Measurements from ENCODE around the gene TPT1. TPM values are rescaled to one million over a fixed set of nuclear protein-coding genes. Genes with fewer than 3 reads are reported as not detected.

TPT1 gene
- total RNA-seq, 1 experiment from 2014 or later: 2,237 TPM

DNA sequence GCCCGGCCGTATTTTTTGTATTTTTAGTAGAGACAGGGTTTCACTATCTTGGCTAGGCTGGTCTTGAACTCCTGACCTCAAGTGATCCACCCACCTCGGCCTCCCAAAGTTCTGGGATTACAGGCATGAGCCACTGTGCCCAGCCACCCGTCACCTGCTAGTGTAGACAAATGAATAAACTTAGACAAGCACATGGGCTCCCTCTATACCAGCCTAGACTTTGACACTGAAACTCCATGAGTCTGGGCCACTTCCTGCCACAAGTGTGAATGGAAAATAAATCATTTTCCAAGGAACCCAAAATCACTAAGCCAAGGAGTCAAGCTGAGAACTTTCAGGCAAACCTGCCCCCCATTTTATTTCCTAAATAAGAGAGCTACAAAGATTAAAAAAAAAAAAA lies 27.0 kb upstream of the TPT1 start:
- no peaks in the 10 kb centered on the region for H3K9me2 ChIP-seq (ENCODE audit: insufficient read depth)
- H3K4me1 ChIP-seq (replicated peaks; ENCODE audit: insufficient read depth): peaks cover 28% of the 10 kb centered on the region
- no peaks in the 10 kb centered on the region for H3K36me3 ChIP-seq (ENCODE audit: low read depth)
- no peaks in the 10 kb centered on the region for H4K20me1 ChIP-seq (ENCODE audit: insufficient read depth)
- no peak for DNase-seq
- POLR2A ChIA-PET (ENCODE audit: unreplicated experiment): interaction anchor here (0.6 to 1.3 kb wide), 3 partner anchors 17 to 27 kb away, joined by 4 to 15 read pairs (median 10); partner anchors contain the start of gene TPT1
- intact Hi-C loops (cut with micrococcal nuclease; ENCODE audit: unreplicated experiment): loop anchor here (5.0 kb wide), 1 partner anchor 36 kb away; no protein-coding TSS in a partner anchor
- H3K4me3 ChIP-seq: no peak overlapping the region
- TF ChIP-seq, protein P1, sequence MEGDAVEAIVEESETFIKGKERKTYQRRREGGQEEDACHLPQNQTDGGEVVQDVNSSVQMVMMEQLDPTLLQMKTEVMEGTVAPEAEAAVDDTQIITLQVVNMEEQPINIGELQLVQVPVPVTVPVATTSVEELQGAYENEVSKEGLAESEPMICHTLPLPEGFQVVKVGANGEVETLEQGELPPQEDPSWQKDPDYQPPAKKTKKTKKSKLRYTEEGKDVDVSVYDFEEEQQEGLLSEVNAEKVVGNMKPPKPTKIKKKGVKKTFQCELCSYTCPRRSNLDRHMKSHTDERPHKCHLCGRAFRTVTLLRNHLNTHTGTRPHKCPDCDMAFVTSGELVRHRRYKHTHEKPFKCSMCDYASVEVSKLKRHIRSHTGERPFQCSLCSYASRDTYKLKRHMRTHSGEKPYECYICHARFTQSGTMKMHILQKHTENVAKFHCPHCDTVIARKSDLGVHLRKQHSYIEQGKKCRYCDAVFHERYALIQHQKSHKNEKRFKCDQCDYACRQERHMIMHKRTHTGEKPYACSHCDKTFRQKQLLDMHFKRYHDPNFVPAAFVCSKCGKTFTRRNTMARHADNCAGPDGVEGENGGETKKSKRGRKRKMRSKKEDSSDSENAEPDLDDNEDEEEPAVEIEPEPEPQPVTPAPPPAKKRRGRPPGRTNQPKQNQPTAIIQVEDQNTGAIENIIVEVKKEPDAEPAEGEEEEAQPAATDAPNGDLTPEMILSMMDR (conservative IDR thresholded peaks at IDR 0.05): no peak
- no peak for TF ChIP-seq EZH2 (IDR thresholded peaks at IDR 0.05; ENCODE audit: low read depth)
- peak overlapping the region; percentile 38 for H3K4me2 ChIP-seq
- no peaks in the 10 kb centered on the region for H3K79me2 ChIP-seq (ENCODE audit: low read depth)
- peak overlapping the region; percentile 90 for H3K27ac ChIP-seq
- BruUV-seq (replicated peaks): TSS peak; percentile 75
- peaks cover 27% of the 10 kb centered on the region for H3F3A ChIP-seq (ENCODE audit: insufficient read depth, low read depth)
- no peaks in the 10 kb centered on the region for H3K27me3 ChIP-seq (ENCODE audit: insufficient read depth, low read depth)
- CTCF ChIA-PET: interaction anchor here (0.6 kb wide), 1 partner anchor 9 kb away, joined by 7 read pairs; no protein-coding TSS in a partner anchor
- H3K9me3 ChIP-seq (ENCODE audit: insufficient read depth, low read depth): no peaks in the 10 kb centered on the region
- H2AFZ ChIP-seq: no peak overlapping the region

DNA sequence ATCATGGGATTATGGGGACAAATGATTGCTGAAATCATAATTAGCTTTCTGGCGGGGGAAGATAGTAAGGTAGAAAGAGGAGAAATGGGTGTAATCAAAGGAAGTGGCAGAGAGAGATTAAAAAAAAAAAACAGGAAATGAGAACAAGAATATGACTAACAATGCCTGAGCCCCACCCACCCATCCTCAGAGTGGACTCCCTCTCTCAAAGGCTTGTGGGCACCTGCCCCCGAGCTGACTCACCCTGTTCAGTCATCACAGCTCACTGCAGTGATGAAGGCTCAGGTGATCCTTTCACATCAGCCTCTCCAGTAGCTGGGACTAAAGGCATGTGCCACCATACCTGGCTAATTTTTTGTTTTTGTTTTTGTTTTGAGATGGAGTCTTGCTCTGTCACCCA lies 26.4 kb upstream of the TPT1 start:
- Histone ChIP-seq H3K9me3 (ENCODE audit: insufficient read depth, low read depth) (no peaks in the 10 kb centered on the region), H3K4me1 (replicated peaks; ENCODE audit: insufficient read depth) (peaks cover 31% of the 10 kb centered on the region), H3K27ac (peak overlapping the region; percentile 90), H3K4me3 (no peak overlapping the region), H3K36me3 (ENCODE audit: low read depth) (no peaks in the 10 kb centered on the region), H3K27me3 (ENCODE audit: insufficient read depth, low read depth) (no peaks in the 10 kb centered on the region), H4K20me1 (ENCODE audit: insufficient read depth) (no peaks in the 10 kb centered on the region), H3K9me2 (ENCODE audit: insufficient read depth) (no peaks in the 10 kb centered on the region), H3F3A (ENCODE audit: insufficient read depth, low read depth) (peaks cover 34% of the 10 kb centered on the region), H3K79me2 (ENCODE audit: low read depth) (no peaks in the 10 kb centered on the region), H3K4me2 (peak overlapping the region; percentile 38), H2AFZ (no peak overlapping the region)
- CTCF ChIA-PET: interaction anchor here (0.7 to 0.8 kb wide), 2 partner anchors 26 to 64 kb away, joined by 4 read pairs; partner anchors contain the start of gene TPT1
- no TSS peak for BruUV-seq (replicated peaks)
- TF ChIP-seq, protein P1 (conservative IDR thresholded peaks at IDR 0.05): no peak
- TF ChIP-seq EZH2 (IDR thresholded peaks at IDR 0.05; ENCODE audit: low read depth): no peak
- intact Hi-C loops (cut with micrococcal nuclease; ENCODE audit: unreplicated experiment): loop anchor here (5.0 kb wide), 1 partner anchor 35 kb away; no protein-coding TSS in a partner anchor
- peak; percentile 93 to 95 for DNase-seq
- POLR2A ChIA-PET (ENCODE audit: unreplicated experiment): interaction anchor here (0.6 to 1.3 kb wide), 4 partner anchors 16 to 116 kb away, joined by 10 to 28 read pairs (median 16); no protein-coding TSS in a partner anchor

DNA sequence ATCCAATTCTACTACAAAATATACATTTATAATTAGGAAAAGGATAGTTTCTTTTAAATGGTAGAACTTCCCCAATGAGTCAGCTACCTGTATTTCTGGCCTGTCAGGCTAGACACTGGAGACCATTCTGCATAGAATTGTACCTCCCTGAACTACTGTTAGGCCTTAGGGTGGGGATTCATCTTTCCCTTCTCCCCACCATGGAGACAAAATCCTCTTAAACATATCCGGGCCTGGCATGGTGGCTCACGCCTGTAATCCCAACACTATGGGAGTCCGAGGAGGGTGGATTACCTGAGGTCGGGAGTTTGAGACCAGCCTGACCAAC lies 24.5 kb upstream of the TPT1 start:
- no peaks in the 10 kb centered on the region for H3K9me3 ChIP-seq (ENCODE audit: insufficient read depth, low read depth)
- intact Hi-C loops (cut with micrococcal nuclease; ENCODE audit: unreplicated experiment): loop anchor here (1.0 to 5.0 kb wide), 3 partner anchors 13 to 33 kb away; partner anchors contain the start of gene TPT1
- H3K4me2 ChIP-seq: 0 out of 2 replicates have a peak overlapping the region, but pooled peaks have one; percentile 16
- H3F3A ChIP-seq (ENCODE audit: insufficient read depth, low read depth): peaks cover 51% of the 10 kb centered on the region
- ChIA-PET CTCF (no interaction called here), POLR2A (ENCODE audit: unreplicated experiment) (interaction anchor here (1.0 to 1.5 kb wide), 2 partner anchors 18 to 24 kb away, joined by 3 to 14 read pairs; partner anchors contain the start of gene TPT1)
- no peaks in the 10 kb centered on the region for H3K36me3 ChIP-seq (ENCODE audit: low read depth)
- no peaks in the 10 kb centered on the region for H4K20me1 ChIP-seq (ENCODE audit: insufficient read depth)
- no TSS peak for BruUV-seq (replicated peaks)
- no peaks in the 10 kb centered on the region for H3K79me2 ChIP-seq (ENCODE audit: low read depth)
- H2AFZ ChIP-seq: no peak overlapping the region
- peak in 1 of 2 experiments; percentile 26 for DNase-seq
- H3K4me3 ChIP-seq: no peak overlapping the region
- TF ChIP-seq, protein P1 (conservative IDR thresholded peaks at IDR 0.05): no peak
- TF ChIP-seq EZH2 (IDR thresholded peaks at IDR 0.05; ENCODE audit: low read depth): no peak
- H3K4me1 ChIP-seq (replicated peaks; ENCODE audit: insufficient read depth): peaks cover 50% of the 10 kb centered on the region
- no peaks in the 10 kb centered on the region for H3K27me3 ChIP-seq (ENCODE audit: insufficient read depth, low read depth)
- peak overlapping the region; percentile 64 for H3K27ac ChIP-seq
- H3K9me2 ChIP-seq (ENCODE audit: insufficient read depth): no peaks in the 10 kb centered on the region
